Activated CD4-positive, alpha-beta T cell treated with anti-CD3 and anti-CD28 coated beads for 36 hours (primary cell): ENCODE data around the gene TOM1L1. TPM values are rescaled to one million over a fixed set of nuclear protein-coding genes. Genes with fewer than 3 reads are reported as not detected.
"Not testable (repeated sequence)": the region's sequence is repeated elsewhere in the genome, so short reads cannot be mapped to it uniquely, and the experiment has no call there.

Source experiments
- ATAC-seq: fragments of 200-7000 bp; cut with Tn5 transposase; one replicate; pipeline ENCODE4 v1.10.0; 2021; ENCODE audit warnings: mild to moderate bottlenecking, moderate library complexity
- CTCF ChIA-PET: fragments of 350-600 bp; sonication (Branson Sonifier 250); formaldehyde crosslinking; loops from one replicate; lab custom pipeline; 2021; ENCODE audit warnings: antibody characterized with exemption; lab: Charles Lee
- POLR2A ChIA-PET: fragments of 350-600 bp; sonication (Branson Sonifier 250); formaldehyde crosslinking; loops from one replicate; lab custom pipeline; 2021; ENCODE audit warnings: antibody characterized with exemption, inconsistent platforms; lab: Charles Lee
- DNase-seq: peaks from one replicate; pipeline ENCODE4 v3.0.0-alpha.2; 2020
- H3K27ac Mint-ChIP-seq: one replicate; pipeline ENCODE4 v1.8.0; 2021; ENCODE audit warnings: mixed read lengths
- H3K27me3 Mint-ChIP-seq: one replicate; pipeline ENCODE4 v1.8.0; 2021; ENCODE audit warnings: mixed read lengths
- H3K36me3 Mint-ChIP-seq: one replicate; pipeline ENCODE4 v1.8.0; 2021; ENCODE audit warnings: low read depth, mixed read lengths
- H3K4me1 Mint-ChIP-seq: one replicate; pipeline ENCODE4 v1.8.0; 2021; ENCODE audit warnings: mixed read lengths
- H3K4me3 Mint-ChIP-seq: one replicate; pipeline ENCODE4 v1.8.0; 2021; ENCODE audit warnings: mild to moderate bottlenecking, moderate library complexity, mixed read lengths
- H3K9me3 Mint-ChIP-seq: one replicate; pipeline ENCODE4 v1.8.0; 2021; ENCODE audit warnings: low read depth, mixed read lengths
- intact Hi-C, 2 experiments: fragments of 100-400 bp; cut with DNase I in 1 of 2; cut with micrococcal nuclease in 1 of 2; formaldehyde crosslinking; loops; one replicate each; pipeline versions ENCODE4 v1.14.2 to v1.15.1; 2022 to 2024; cut with DNase I, micrococcal nuclease
- total RNA-seq, 2 experiments: library from RNA; stranded (reverse); gene quantifications; one replicate each; pipeline ENCODE4 v1.2.3, GENCODE V29; 2021

TOM1L1 gene
- total RNA-seq = 1 to 10 TPM; 2.0 to 2.6 TPM

- Mint-ChIP-seq H3K36me3 (no peaks in the 10 kb centered on the region), H3K4me1 (peaks cover 10% of the 10 kb centered on the region), H3K9me3 (no peaks in the 10 kb centered on the region), H3K4me3 (peak within 1 kb of the TSS; percentile 49), H3K27me3 (peaks cover 34% of the 10 kb centered on the region), H3K27ac (no peak within 1 kb of the TSS)
- ChIA-PET CTCF (interaction anchor here (0.8 kb wide), 1 partner anchor 510 kb away, joined by 4 read pairs; no protein-coding TSS in a partner anchor), POLR2A (no interaction called here)
- intact Hi-C loops = no loop called here
- DNase-seq (peak; percentile 60), ATAC-seq (peak; percentile 92)
Observed at GRCh38 chr17:54900457-54901229, at the start of gene TOM1L1. TOM1L1 (plus strand) TSS chr17:54900852; CDS start chr17:54900866, 14 bp downstream.

GRCh38 chr17:54859187-54859586 is 41.5 kb upstream of the TOM1L1 start:
- Mint-ChIP-seq H3K9me3 (no peaks in the 10 kb centered on the region), H3K36me3 (no peaks in the 10 kb centered on the region), H3K4me1 (no peaks in the 10 kb centered on the region), H3K27me3 (peaks cover 3% of the 10 kb centered on the region), H3K4me3 (no peak overlapping the region), H3K27ac (no peak overlapping the region)
- no peak for ATAC-seq
- ChIA-PET CTCF (no interaction called here), POLR2A (no interaction called here)
- intact Hi-C loops = no loop called here
- DNase-seq = no peak

- Mint-ChIP-seq H3K4me1 (no peaks in the 10 kb centered on the region), H3K27ac (no peak overlapping the region), H3K9me3 (no peaks in the 10 kb centered on the region), H3K4me3 (no peak overlapping the region), H3K27me3 (peaks cover 3% of the 10 kb centered on the region), H3K36me3 (no peaks in the 10 kb centered on the region)
- ChIA-PET POLR2A (no interaction called here), CTCF (no interaction called here)
- ATAC-seq (no peak), DNase-seq (no peak)
- intact Hi-C loops = no loop called here
Observed at GRCh38 chr17:54860617-54861470, 39.8 kb upstream of the TOM1L1 start.

- H3K4me1 Mint-ChIP-seq = no peaks in the 10 kb centered on the region
- peaks cover 3% of the 10 kb centered on the region for H3K27me3 Mint-ChIP-seq
- ChIA-PET POLR2A (no interaction called here), CTCF (interaction anchor here (0.5 kb wide), 1 partner anchor 100 kb away, joined by 3 read pairs; no protein-coding TSS in a partner anchor)
- H3K36me3 Mint-ChIP-seq = no peaks in the 10 kb centered on the region
- intact Hi-C loops = no loop called here
- no peaks in the 10 kb centered on the region for H3K9me3 Mint-ChIP-seq
- no peak overlapping the region for H3K27ac Mint-ChIP-seq
- DNase-seq (no peak), ATAC-seq (no peak)
- H3K4me3 Mint-ChIP-seq = no peak overlapping the region
Observed at GRCh38 chr17:54861471-54861983, 39.1 kb upstream of the TOM1L1 start.

- DNase-seq (no peak), ATAC-seq (no peak)
- intact Hi-C loops = no loop called here
- Mint-ChIP-seq H3K9me3 (no peaks in the 10 kb centered on the region), H3K36me3 (no peaks in the 10 kb centered on the region), H3K4me3 (no peak overlapping the region), H3K27me3 (peaks cover 3% of the 10 kb centered on the region), H3K27ac (no peak overlapping the region), H3K4me1 (no peaks in the 10 kb centered on the region)
- ChIA-PET POLR2A (no interaction called here), CTCF (no interaction called here)
Observed at GRCh38 chr17:54863176-54863575, 37.5 kb upstream of the TOM1L1 start.

GRCh38 chr17:54864070-54864469 is 36.6 kb upstream of the TOM1L1 start:
- no peaks in the 10 kb centered on the region for H3K9me3 Mint-ChIP-seq
- no peaks in the 10 kb centered on the region for H3K4me1 Mint-ChIP-seq
- DNase-seq (no peak), ATAC-seq (no peak)
- ChIA-PET POLR2A (no interaction called here), CTCF (no interaction called here)
- no peak overlapping the region for H3K27ac Mint-ChIP-seq
- no peaks in the 10 kb centered on the region for H3K36me3 Mint-ChIP-seq
- H3K27me3 Mint-ChIP-seq = peaks cover 5% of the 10 kb centered on the region
- no peak overlapping the region for H3K4me3 Mint-ChIP-seq
- intact Hi-C loops = no loop called here

GRCh38 chr17:54864636-54865356 is 35.9 kb upstream of the TOM1L1 start:
- Mint-ChIP-seq H3K36me3 (no peaks in the 10 kb centered on the region), H3K4me1 (no peaks in the 10 kb centered on the region), H3K4me3 (no peak overlapping the region), H3K27me3 (peaks cover 6% of the 10 kb centered on the region), H3K27ac (no peak overlapping the region), H3K9me3 (no peaks in the 10 kb centered on the region)
- intact Hi-C loops = no loop called here
- ChIA-PET POLR2A (no interaction called here), CTCF (no interaction called here)
- ATAC-seq = no peak
- DNase-seq = no peak

GRCh38 chr17:54867634-54868033 is 33.0 kb upstream of the TOM1L1 start:
- intact Hi-C loops = no loop called here
- H3K36me3 Mint-ChIP-seq = no peaks in the 10 kb centered on the region
- no peaks in the 10 kb centered on the region for H3K9me3 Mint-ChIP-seq
- DNase-seq (no peak), ATAC-seq (no peak)
- no peak overlapping the region for H3K27ac Mint-ChIP-seq
- H3K4me1 Mint-ChIP-seq = no peaks in the 10 kb centered on the region
- POLR2A ChIA-PET = no interaction called here
- H3K27me3 Mint-ChIP-seq = peaks cover 3% of the 10 kb centered on the region
- H3K4me3 Mint-ChIP-seq = no peak overlapping the region
- CTCF ChIA-PET = no interaction called here

GRCh38 chr17:54870671-54871175 is 29.9 kb upstream of the TOM1L1 start:
- CTCF ChIA-PET = no interaction called here
- intact Hi-C loops = loop anchor here in 1 of 2 experiments (10.0 kb wide), 1 partner anchor 56 kb away; no protein-coding TSS in a partner anchor
- DNase-seq (no peak), ATAC-seq (no peak)
- Mint-ChIP-seq H3K36me3 (no peaks in the 10 kb centered on the region), H3K9me3 (no peaks in the 10 kb centered on the region), H3K27me3 (peaks cover 5% of the 10 kb centered on the region), H3K4me3 (no peak overlapping the region), H3K4me1 (no peaks in the 10 kb centered on the region), H3K27ac (no peak overlapping the region)
- POLR2A ChIA-PET = no interaction called here

GRCh38 chr17:54875906-54876305 is 24.7 kb upstream of the TOM1L1 start:
- peaks cover 11% of the 10 kb centered on the region for H3K27me3 Mint-ChIP-seq
- H3K27ac Mint-ChIP-seq, POLR2A ChIA-PET, CTCF ChIA-PET, H3K4me3 Mint-ChIP-seq, H3K36me3 Mint-ChIP-seq, DNase-seq, H3K4me1 Mint-ChIP-seq, H3K9me3 Mint-ChIP-seq, ATAC-seq: not testable (repeated sequence)
- intact Hi-C loops = loop anchor here in 1 of 2 experiments (10.0 kb wide), 1 partner anchor 61 kb away; no protein-coding TSS in a partner anchor

GRCh38 chr17:54876656-54877195 is 23.9 kb upstream of the TOM1L1 start:
- CTCF ChIA-PET = no interaction called here
- Mint-ChIP-seq H3K27me3 (peaks cover 11% of the 10 kb centered on the region), H3K27ac (no peak overlapping the region), H3K9me3 (no peaks in the 10 kb centered on the region), H3K4me3 (no peak overlapping the region), H3K36me3 (no peaks in the 10 kb centered on the region), H3K4me1 (no peaks in the 10 kb centered on the region)
- DNase-seq (no peak), ATAC-seq (no peak)
- POLR2A ChIA-PET = no interaction called here
- intact Hi-C loops = loop anchor here in 1 of 2 experiments (10.0 kb wide), 1 partner anchor 62 kb away; no protein-coding TSS in a partner anchor
